Neutrophil (primary cell): Measurements from ENCODE around the gene USP5.

Experiments
- H3K27ac ChIP-seq: fragments of 200-600 bp; sonication (generic); 2 replicates; pipeline ENCODE4 v1.5.1; 2016; ENCODE audit warnings: mild to moderate bottlenecking, moderate library complexity
- H3K27me3 ChIP-seq: fragments of 200-600 bp; sonication (generic); 2 replicates; pipeline ENCODE4 v1.6.0; 2016; ENCODE audit warnings: mild to moderate bottlenecking
- H3K36me3 ChIP-seq: fragments of 200-600 bp; sonication (generic); 2 replicates; pipeline ENCODE4 v1.5.1; 2017
- H3K4me1 ChIP-seq, 2 experiments: fragments of 200-600 bp in 1 of 2; sonication (generic) in 1 of 2; 1 replicate in 1 of 2; 2 replicates in 1 of 2; pipeline versions ENCODE4 v1.5.1 to v1.6.1; 2013 to 2016; ENCODE audit warnings: low read depth in 1 of 2, low read length in 1 of 2, mild to moderate bottlenecking in 1 of 2, moderate library complexity in 1 of 2; ENCODE audit not compliant: control insufficient read depth in 1 of 2, insufficient read depth in 1 of 2
- H3K4me3 ChIP-seq, 2 experiments: fragments of 200-600 bp in 1 of 2; sonication (generic) in 1 of 2; 1 replicate in 1 of 2; 2 replicates in 1 of 2; pipeline ENCODE4 v1.5.1; 2013 to 2016; ENCODE audit warnings: low read depth in 1 of 2, low read length in 1 of 2, mild to moderate bottlenecking in 1 of 2, moderate library complexity in 1 of 2
- H3K9me3 ChIP-seq: fragments of 200-600 bp; sonication (generic); 2 replicates; pipeline ENCODE4 v1.5.1; 2016
- TF ChIP-seq, protein P1 (sequence below): fragments of 200-600 bp; sonication (generic); IDR thresholded peaks from 2 replicates; pipeline ENCODE4 v1.5.1; 2016; ENCODE audit warnings: antibody characterized with exemption

The USP5 gene

DNA sequence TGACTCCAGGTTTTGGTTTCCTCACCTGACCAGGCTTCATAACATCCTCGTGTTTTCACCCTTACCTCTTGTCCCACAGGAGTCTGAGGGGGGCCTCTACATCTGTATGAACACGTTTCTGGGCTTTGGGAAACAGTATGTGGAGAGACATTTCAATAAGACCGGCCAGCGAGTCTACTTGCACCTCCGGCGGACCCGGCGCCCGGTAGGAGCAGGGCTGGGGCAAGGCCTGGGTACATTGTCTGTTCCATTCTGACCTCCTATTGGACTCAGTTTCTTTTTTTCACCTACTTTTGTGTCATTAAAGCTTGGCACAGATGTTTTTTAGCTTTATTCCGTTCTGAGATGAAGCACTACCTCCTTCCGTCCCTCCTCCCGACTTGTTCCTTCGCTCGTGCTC is 3.4 kb downstream of the USP5 start:
- Histone ChIP-seq H3K4me3 (no peak overlapping the region), H3K27ac (no peak overlapping the region), H3K27me3 (no peaks in the 10 kb centered on the region), H3K4me1 (peaks cover 20 to 24% of the 10 kb centered on the region in 2 experiments), H3K9me3 (no peaks in the 10 kb centered on the region), H3K36me3 (peaks cover 22% of the 10 kb centered on the region)
- TF ChIP-seq, protein P1, sequence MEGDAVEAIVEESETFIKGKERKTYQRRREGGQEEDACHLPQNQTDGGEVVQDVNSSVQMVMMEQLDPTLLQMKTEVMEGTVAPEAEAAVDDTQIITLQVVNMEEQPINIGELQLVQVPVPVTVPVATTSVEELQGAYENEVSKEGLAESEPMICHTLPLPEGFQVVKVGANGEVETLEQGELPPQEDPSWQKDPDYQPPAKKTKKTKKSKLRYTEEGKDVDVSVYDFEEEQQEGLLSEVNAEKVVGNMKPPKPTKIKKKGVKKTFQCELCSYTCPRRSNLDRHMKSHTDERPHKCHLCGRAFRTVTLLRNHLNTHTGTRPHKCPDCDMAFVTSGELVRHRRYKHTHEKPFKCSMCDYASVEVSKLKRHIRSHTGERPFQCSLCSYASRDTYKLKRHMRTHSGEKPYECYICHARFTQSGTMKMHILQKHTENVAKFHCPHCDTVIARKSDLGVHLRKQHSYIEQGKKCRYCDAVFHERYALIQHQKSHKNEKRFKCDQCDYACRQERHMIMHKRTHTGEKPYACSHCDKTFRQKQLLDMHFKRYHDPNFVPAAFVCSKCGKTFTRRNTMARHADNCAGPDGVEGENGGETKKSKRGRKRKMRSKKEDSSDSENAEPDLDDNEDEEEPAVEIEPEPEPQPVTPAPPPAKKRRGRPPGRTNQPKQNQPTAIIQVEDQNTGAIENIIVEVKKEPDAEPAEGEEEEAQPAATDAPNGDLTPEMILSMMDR = no peak

DNA sequence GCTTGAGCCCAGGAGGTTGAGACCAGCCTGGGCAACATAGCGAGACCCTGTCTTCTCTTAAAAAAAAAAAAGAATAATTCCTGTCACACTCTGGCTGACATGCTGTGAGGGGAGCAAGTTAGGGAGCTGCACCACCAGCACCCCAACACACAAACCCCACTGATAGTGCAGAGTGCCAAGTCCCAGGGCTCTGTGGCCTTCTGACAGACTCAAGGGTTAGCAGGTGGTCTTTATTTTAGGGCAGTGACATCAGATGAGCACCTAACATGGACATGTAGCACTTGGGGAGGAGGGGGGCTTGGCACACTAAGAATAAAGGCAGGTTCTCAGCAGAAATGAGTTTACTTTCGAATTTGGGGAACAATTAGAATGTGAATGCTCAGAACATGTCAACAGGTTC is 6.8 kb downstream of the USP5 start:
- Histone ChIP-seq H3K36me3 (peaks cover 45% of the 10 kb centered on the region), H3K27ac (no peak overlapping the region), H3K9me3 (no peaks in the 10 kb centered on the region), H3K4me1 (no peaks in the 10 kb centered on the region), H3K27me3 (no peaks in the 10 kb centered on the region), H3K4me3 (no peak overlapping the region)
- TF ChIP-seq, protein P1 = no peak

DNA sequence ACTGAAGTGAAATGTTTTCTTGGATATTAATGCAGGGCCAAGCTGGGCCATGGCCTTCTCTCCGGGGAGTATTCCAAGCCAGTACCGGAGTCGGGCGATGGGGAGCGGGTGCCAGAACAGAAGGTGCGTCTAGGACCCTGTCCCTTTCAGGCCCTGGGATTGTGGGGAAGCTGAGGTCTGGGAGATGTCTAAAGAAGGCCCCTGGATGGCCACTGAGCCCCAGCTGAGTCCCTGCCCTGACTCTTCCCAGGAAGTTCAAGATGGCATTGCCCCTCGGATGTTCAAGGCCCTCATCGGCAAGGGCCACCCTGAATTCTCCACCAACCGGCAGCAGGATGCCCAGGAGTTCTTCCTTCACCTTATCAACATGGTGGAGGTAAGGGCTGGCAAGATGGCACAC is 8.2 kb downstream of the USP5 start:
- H3K36me3 ChIP-seq = peaks cover 45% of the 10 kb centered on the region
- H3K27ac ChIP-seq = no peak overlapping the region
- TF ChIP-seq, protein P1 = no peak

DNA sequence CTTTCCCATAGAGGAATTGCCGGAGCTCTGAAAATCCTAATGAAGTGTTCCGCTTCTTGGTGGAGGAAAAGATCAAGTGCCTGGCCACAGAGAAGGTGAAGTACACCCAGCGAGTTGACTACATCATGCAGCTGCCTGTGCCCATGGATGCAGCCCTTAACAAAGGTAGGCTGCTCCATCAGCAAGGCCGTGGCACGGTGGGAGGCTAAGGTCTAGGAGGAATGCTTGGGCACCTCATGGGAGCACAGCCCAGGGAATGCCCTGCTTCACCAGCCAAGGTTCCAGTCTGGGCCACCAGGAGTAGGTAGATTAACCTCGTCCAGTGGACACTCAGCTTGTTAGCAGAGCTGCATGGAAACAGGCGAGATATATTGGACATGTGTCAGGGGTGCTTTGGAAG is 9.0 kb downstream of the USP5 start:
- H3K4me3 ChIP-seq = no peak overlapping the region
- H3K36me3 ChIP-seq = peaks cover 42% of the 10 kb centered on the region
- no peaks in the 10 kb centered on the region for H3K4me1 ChIP-seq
- H3K27ac ChIP-seq = no peak overlapping the region
- TF ChIP-seq, protein P1 = no peak
- H3K27me3 ChIP-seq = no peaks in the 10 kb centered on the region
- no peaks in the 10 kb centered on the region for H3K9me3 ChIP-seq

More for the DNA sequence above, 8.2 kb downstream of the USP5 start:
- no peak overlapping the region for H3K4me3 ChIP-seq
- no peaks in the 10 kb centered on the region for H3K4me1 ChIP-seq
- H3K9me3 ChIP-seq = no peaks in the 10 kb centered on the region
- H3K27me3 ChIP-seq = no peaks in the 10 kb centered on the region

DNA sequence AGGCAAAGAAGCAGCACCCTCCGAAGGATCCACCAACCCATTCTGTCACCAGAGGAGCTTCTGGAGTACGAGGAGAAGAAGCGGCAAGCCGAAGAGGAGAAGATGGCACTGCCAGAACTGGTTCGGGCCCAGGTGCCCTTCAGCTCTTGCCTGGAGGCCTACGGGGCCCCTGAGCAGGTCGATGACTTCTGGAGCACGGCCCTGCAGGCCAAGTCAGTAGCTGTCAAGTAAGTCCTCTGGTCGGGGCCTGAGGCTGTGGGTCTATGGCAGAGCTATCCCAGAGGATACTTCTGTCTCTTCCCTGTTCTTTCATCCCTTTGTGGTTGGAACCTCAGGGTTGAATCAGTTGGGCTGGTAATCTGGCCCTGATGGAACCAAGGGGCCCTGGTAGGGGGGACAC is 9.4 kb downstream of the USP5 start:
- Histone ChIP-seq H3K4me1 (peaks cover under 1 to 2% of the 10 kb centered on the region in 2 experiments), H3K4me3 (no peak overlapping the region), H3K27me3 (no peaks in the 10 kb centered on the region), H3K27ac (no peak overlapping the region), H3K9me3 (no peaks in the 10 kb centered on the region), H3K36me3 (peaks cover 37% of the 10 kb centered on the region)
- TF ChIP-seq, protein P1 = no peak

DNA sequence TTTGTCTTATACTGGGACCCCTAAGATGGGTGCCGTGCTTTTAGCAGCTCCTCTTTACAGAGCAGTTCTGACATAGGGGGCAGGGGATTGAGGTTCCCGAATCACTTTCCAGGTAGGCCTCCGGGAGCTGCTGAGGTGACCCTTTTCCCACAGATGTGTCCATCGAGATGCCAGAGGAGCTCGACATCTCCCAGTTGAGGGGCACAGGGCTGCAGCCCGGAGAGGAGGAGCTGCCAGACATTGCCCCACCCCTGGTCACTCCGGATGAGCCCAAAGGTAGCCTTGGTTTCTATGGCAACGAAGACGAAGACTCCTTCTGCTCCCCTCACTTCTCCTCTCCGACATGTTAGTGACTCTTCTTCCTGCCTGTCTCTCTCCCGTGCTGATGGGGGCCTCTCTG is 11.1 kb downstream of the USP5 start:
- TF ChIP-seq, protein P1 = no peak
- Histone ChIP-seq H3K36me3 (peaks cover 30% of the 10 kb centered on the region), H3K27me3 (no peaks in the 10 kb centered on the region), H3K9me3 (no peaks in the 10 kb centered on the region), H3K4me1 (peaks cover 10 to 14% of the 10 kb centered on the region in 2 experiments), H3K27ac (no peak overlapping the region), H3K4me3 (no peak overlapping the region)
